Urinary bladder (tissue), 2 donors: ENCODE measurements around the gene OR4C3. TPM values are rescaled to one million over a fixed set of nuclear protein-coding genes. Genes with fewer than 3 reads are reported as not detected.

Experiments
- polyA plus RNA-seq: library from polyadenylated mRNA; stranded (reverse); fragments of 200-250 nt; gene quantifications from one replicate; pipeline ENCODE4 v1.2.3, GENCODE V29; 2013
- total RNA-seq: library from RNA; depleted of rRNA; stranded (reverse); fragments of >200 nt; gene quantifications from one replicate; pipeline ENCODE4 v1.2.3, GENCODE V29; 2014
- donor health status: healthy.

Gene OR4C3
- total and polyA plus RNA-seq, 2 donors: not detected

Other genes with a start within 250 kb of the OR4C3 start
- gene OR4B1, start 108.1 kb upstream of the OR4C3 start, total RNA-seq: not detected
- not detected for gene OR4B1, start 108.1 kb upstream of the OR4C3 start, polyA plus RNA-seq
- not detected for gene OR4X2, start 79.8 kb upstream of the OR4C3 start, total RNA-seq
- gene OR4X2, start 79.8 kb upstream of the OR4C3 start, polyA plus RNA-seq: not detected
- gene OR4X1, start 61.1 kb upstream of the OR4C3 start, total RNA-seq: not detected
- gene OR4X1, start 61.1 kb upstream of the OR4C3 start, polyA plus RNA-seq: not detected
- gene OR4S1, start 18.7 kb upstream of the OR4C3 start, total RNA-seq: not detected
- gene OR4S1, start 18.7 kb upstream of the OR4C3 start, polyA plus RNA-seq: not detected
- not detected for gene OR4C5, start 41.5 kb downstream of the OR4C3 start, total RNA-seq
- not detected for gene OR4C5, start 41.5 kb downstream of the OR4C3 start, polyA plus RNA-seq
- not detected for gene OR4A47, start 163.9 kb downstream of the OR4C3 start, total RNA-seq
- gene OR4A47, start 163.9 kb downstream of the OR4C3 start, polyA plus RNA-seq: not detected